Erythroblast (primary cell): ENCODE measurements around the gene EHBP1L1.

Experiments
- GATA1 ChIP-seq: IDR thresholded peaks from 2 replicates; pipeline ENCODE4 v1.6.1; 2011; ENCODE audit warnings: low read depth, mild to moderate bottlenecking, control low read depth, low read length, moderate library complexity
- POLR2A ChIP-seq: IDR thresholded peaks from 2 replicates; pipeline ENCODE4 v1.6.1; 2011; ENCODE audit warnings: mild to moderate bottlenecking, low read length

GRCh38 chr11:65622011-65622410 lies 46.2 kb downstream of the EHBP1L1 start:
- TF ChIP-seq POLR2A (no peak), GATA1 (no peak)
